GM12892 (cell line): ENCODE data around the gene GALNT2.

Source experiments
- POLR2A ChIP-seq: IDR thresholded peaks from 2 replicates; pipeline ENCODE4 v1.6.1; 2011; ENCODE audit warnings: low read depth, low read length, control low read depth
- POLR2AphosphoS5 ChIP-seq: IDR thresholded peaks from 2 replicates; pipeline ENCODE4 v1.6.1; 2011; ENCODE audit warnings: low read depth, low read length, control low read depth

DNA sequence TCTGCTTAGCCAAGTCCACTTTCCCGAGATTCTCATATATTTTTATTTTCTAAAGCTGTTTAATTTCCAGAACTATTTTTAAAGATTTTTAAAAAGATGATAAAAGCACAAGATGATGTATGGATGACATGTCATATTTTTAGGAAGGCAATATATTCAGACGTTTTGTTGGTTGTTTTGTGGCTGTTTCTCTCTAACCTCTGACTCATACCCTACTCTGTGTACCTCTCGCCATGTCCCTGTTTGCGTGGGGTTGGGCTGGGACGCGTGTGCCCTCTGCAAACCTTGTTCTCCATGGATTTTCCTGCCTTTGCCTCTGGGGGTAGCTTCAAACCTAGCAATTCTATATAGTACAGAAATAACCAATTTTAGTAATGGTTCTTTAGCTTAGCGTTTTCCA, 132.0 kb downstream of the GALNT2 start:
- TF ChIP-seq POLR2A (no peak), POLR2AphosphoS5 (no peak)
